HTERT RPE-1 (cell line): ENCODE results near the gene GLUD1.
"Not testable (repeated sequence)": the region's sequence is repeated elsewhere in the genome, so short reads cannot be mapped to it uniquely, and the experiment has no call there.

Experiments
- in situ Hi-C: fragments of 300-500 bp; cut with MboI; formaldehyde crosslinking; loops from 4 replicates; pipeline ENCODE4 v1.14.3; 2020; ENCODE audit warnings: low sequenced_read_pairs

Gene GLUD1

GRCh38 chr10:87053111-87053510 lies 41.5 kb downstream of the GLUD1 start:
- in situ Hi-C loops: no loop called here

GRCh38 chr10:87045434-87045938 lies 49.2 kb downstream of the GLUD1 start:
- in situ Hi-C loops: no loop called here

- in situ Hi-C loops: not testable (repeated sequence)
Measured at GRCh38 chr10:87043579-87043978, 51.1 kb downstream of the GLUD1 start.

GRCh38 chr10:87038786-87039185 lies 55.9 kb downstream of the GLUD1 start:
- in situ Hi-C loops: no loop called here

GRCh38 chr10:87038286-87038717 lies 56.3 kb downstream of the GLUD1 start:
- in situ Hi-C loops: no loop called here

GRCh38 chr10:87036623-87037022 lies 58.0 kb downstream of the GLUD1 start:
- in situ Hi-C loops: no loop called here

GRCh38 chr10:87030912-87031635 lies 63.6 kb downstream of the GLUD1 start:
- in situ Hi-C loops: no loop called here

- in situ Hi-C loops: not testable (repeated sequence)
Measured at GRCh38 chr10:87030419-87030818, 64.2 kb downstream of the GLUD1 start.

- in situ Hi-C loops: not testable (repeated sequence)
Measured at GRCh38 chr10:87026747-87027508, 67.7 kb downstream of the GLUD1 start.

GRCh38 chr10:87025285-87025958 lies 69.2 kb downstream of the GLUD1 start:
- in situ Hi-C loops: not testable (repeated sequence)

- in situ Hi-C loops: not testable (repeated sequence)
Measured at GRCh38 chr10:87020056-87020455, 74.6 kb downstream of the GLUD1 start, which contains the start of gene FAM25A. Gene FAM25A (plus strand): TSS chr10:87020294. CDS start chr10:87020325, 31 bp downstream.

GRCh38 chr10:87019504-87019903 lies 75.1 kb downstream of the GLUD1 start:
- in situ Hi-C loops: not testable (repeated sequence)

- in situ Hi-C loops: not testable (repeated sequence)
Measured at GRCh38 chr10:87019066-87019465, 75.6 kb downstream of the GLUD1 start.

- in situ Hi-C loops: not testable (repeated sequence)
Measured at GRCh38 chr10:87018127-87018526, 76.5 kb downstream of the GLUD1 start.

GRCh38 chr10:87014986-87015716 lies 79.5 kb downstream of the GLUD1 start:
- in situ Hi-C loops: not testable (repeated sequence)

GRCh38 chr10:87013528-87013927 lies 81.1 kb downstream of the GLUD1 start:
- in situ Hi-C loops: not testable (repeated sequence)

GRCh38 chr10:87009134-87009696 lies 85.4 kb downstream of the GLUD1 start:
- in situ Hi-C loops: not testable (repeated sequence)

GRCh38 chr10:87008303-87008702 lies 86.3 kb downstream of the GLUD1 start:
- in situ Hi-C loops: not testable (repeated sequence)

GRCh38 chr10:87007674-87008073 lies 87.0 kb downstream of the GLUD1 start:
- in situ Hi-C loops: not testable (repeated sequence)

- in situ Hi-C loops: not testable (repeated sequence)
Measured at GRCh38 chr10:87007124-87007523, 87.5 kb downstream of the GLUD1 start.
